ENCODE data around the gene ARNT2.

ARNT2 gene

DNA sequence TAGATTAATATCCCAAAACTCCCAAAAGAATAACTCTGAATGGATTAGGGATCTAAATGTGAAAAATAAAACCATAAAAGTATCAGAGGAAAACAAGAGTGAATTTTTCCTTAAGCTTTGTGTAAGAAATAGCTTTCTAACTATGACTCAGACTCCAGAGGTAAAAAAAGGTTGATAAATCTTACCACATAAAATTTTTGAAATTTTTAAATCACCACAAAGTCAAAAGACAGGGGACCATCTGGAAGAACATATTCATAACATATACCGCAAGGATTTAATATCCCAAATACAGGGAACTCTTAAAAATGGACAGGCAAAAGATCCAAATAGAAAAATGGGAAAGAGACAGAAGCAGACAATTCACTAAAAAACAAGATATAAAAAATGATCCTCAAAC is 145.0 kb downstream of the ARNT2 start:
- DNase-seq (ENCODE audit: low read depth) = peak; percentile 85
- TF ChIP-seq, protein P1, sequence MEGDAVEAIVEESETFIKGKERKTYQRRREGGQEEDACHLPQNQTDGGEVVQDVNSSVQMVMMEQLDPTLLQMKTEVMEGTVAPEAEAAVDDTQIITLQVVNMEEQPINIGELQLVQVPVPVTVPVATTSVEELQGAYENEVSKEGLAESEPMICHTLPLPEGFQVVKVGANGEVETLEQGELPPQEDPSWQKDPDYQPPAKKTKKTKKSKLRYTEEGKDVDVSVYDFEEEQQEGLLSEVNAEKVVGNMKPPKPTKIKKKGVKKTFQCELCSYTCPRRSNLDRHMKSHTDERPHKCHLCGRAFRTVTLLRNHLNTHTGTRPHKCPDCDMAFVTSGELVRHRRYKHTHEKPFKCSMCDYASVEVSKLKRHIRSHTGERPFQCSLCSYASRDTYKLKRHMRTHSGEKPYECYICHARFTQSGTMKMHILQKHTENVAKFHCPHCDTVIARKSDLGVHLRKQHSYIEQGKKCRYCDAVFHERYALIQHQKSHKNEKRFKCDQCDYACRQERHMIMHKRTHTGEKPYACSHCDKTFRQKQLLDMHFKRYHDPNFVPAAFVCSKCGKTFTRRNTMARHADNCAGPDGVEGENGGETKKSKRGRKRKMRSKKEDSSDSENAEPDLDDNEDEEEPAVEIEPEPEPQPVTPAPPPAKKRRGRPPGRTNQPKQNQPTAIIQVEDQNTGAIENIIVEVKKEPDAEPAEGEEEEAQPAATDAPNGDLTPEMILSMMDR (conservative IDR thresholded peaks at IDR 0.05; ENCODE audit: low read length) = no peak
- H3K4me3 ChIP-seq (ENCODE audit: low read length) = no peak overlapping the region

DNA sequence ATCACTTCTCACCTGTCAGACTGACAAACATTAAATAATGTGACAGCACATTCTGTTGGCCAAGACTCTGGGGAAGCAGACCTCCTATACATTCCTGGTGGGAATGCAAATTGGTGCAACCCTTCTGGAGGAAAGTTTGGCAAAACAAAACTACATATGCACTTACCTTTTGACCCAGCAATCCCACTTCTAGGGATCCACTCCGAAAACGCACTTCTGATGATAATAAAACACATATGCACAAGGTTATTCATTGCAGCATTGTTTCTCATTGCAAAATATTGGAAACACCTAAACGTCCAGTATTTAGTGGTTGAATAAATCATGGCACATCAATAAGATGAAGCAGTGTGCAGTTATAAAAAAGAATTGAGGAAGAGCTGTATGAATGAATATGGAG is 145.5 kb downstream of the ARNT2 start:
- DNase-seq (ENCODE audit: low read depth) = peak; percentile 52
- no peak overlapping the region for H3K4me3 ChIP-seq (ENCODE audit: low read length)
- TF ChIP-seq, protein P1 (conservative IDR thresholded peaks at IDR 0.05; ENCODE audit: low read length) = no peak

DNA sequence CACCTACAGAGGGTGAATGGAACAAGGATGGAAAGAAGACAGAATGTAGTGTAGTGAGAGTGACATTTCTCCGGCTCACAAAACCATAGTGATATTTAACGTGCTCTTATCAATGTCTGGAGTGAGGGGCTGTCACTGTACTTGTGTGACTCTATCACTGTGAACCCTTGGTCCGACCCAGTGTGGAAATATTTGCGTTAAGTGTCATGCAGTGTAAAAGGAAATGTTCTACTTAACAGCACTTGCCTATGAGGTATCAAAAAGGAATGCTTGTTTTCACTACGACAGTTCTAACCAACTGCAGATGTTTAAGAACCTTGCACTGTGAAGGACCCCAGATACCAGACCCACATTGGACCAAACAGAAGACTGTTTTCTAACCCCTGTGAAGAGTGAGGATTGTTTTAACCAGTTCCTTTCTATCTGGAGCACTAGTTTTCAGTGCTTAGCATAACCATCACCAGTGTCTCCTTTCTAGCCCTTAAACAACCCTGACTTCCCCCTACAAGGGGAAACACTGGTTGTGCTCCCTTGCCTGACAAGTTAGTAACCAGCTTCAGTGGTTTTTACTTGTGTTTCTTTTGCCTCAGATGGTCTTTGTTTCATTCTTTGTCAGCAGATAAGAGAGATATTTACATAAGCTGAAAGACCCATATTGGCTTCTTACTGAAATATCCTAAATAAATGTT is 146.2 kb downstream of the ARNT2 start:
- TF ChIP-seq, protein P1 (conservative IDR thresholded peaks at IDR 0.05; ENCODE audit: low read length) = no peak
- no peak overlapping the region; the same call in 1 of the 2 replicates for H3K4me3 ChIP-seq (ENCODE audit: low read length)
- DNase-seq (ENCODE audit: low read depth) = peak; percentile 94

DNA sequence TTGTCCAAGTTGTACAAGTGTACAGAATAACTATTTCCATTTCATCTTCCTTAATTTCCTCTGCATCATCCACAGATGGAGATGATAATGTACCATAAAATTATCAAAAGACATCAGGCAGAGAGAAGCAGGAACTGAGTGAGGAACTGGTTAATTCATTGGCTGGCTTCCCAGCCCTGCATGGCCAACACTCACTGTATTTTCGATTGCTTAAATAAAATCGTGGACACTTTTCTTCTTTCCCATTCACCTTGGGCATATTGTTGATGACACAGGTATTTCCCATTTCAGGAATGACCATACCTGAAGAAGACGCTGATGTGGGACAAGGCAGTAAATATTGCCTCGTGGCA is 146.7 kb downstream of the ARNT2 start:
- TF ChIP-seq, protein P1 (conservative IDR thresholded peaks at IDR 0.05; ENCODE audit: low read length) = no peak
- H3K4me3 ChIP-seq (ENCODE audit: low read length) = no peak overlapping the region
- DNase-seq (ENCODE audit: low read depth) = no peak

DNA sequence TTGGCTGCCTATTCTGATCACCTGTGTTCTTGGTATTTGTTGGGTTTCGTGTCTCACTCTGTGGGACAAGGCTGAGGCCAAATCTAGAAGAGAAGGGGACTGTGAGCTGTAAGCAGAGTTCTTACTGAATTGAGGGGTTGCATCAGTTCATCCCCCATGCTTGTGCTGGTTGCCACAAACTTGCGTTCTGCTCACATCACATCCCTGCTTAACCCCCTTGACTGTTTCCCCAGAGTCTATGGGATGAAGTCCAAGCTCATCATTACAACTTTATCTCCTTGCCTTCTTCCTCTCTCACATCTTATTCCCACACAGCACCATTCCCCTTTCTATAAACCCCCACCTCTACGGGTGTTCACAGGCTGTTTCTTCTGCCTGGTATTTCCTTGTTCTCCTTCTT is 147.2 kb downstream of the ARNT2 start:
- H3K4me3 ChIP-seq (ENCODE audit: low read length) = no peak overlapping the region
- no peak for DNase-seq (ENCODE audit: low read depth)
- TF ChIP-seq, protein P1 (conservative IDR thresholded peaks at IDR 0.05; ENCODE audit: low read length) = no peak

DNA sequence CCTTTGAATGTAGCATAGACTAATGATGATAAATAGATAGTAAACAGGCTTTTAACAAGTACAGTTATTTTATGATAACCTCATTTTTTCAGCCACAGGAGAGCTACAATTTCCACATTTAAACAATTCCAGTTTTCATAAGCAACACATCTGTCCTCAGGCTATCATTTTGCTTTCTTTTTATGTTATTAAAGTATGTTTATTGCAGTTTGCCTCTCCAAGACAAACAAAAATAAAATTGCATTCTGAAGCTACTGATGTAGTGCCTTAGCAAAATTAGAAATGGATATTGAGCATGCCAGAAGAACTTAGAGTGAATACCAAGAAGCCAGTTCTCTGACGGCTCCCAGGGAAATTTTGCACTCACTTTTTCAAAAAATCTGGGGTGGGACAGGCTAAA is 150.4 kb downstream of the ARNT2 start:
- no peak overlapping the region for H3K4me3 ChIP-seq (ENCODE audit: low read length)
- DNase-seq (ENCODE audit: low read depth) = peak; percentile 44
- TF ChIP-seq, protein P1 (conservative IDR thresholded peaks at IDR 0.05; ENCODE audit: low read length) = no peak

DNA sequence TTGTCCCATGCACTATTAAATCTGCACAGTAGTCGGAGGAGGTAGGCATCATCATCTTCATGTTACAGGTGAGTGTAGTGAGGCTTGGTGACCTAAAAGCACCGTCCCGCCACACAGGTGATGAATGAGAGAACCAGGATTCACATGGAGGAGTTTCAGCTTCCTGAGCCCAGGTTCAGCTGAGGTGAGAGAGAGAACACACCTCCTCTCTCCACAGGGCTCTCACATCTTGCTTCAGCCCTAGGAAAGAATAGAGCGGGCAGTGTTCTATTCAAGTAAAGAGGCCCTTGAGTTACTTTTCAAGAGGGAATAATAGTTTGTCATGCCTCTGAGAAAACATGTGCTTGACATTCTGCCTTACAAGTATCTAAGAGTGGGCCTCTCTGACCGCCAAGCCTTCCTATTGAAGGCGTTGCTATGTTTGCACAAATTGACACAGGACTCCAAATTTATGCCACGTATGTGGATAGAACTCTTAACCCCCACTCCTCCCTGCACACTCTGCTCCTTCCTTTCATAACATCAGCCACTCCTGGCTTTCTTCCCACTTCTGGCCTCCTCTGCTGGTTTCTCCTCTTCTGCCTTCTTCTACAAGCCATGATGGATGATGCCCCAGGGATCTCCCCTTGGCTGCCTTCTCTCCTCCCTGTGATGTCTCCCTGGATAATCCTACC is 152.6 kb downstream of the ARNT2 start:
- no peak overlapping the region for H3K4me3 ChIP-seq (ENCODE audit: low read length)
- DNase-seq (ENCODE audit: low read depth) = peak; percentile 57
- TF ChIP-seq, protein P1 (conservative IDR thresholded peaks at IDR 0.05; ENCODE audit: low read length) = no peak
